Activated naive CD8-positive, alpha-beta T cell treated with anti-CD3 and anti-CD28 coated beads, Interleukin-2, amount 50 U/mL, for 24 hours (primary cell): ENCODE measurements around the gene FOXO3B.
A peak's percentile ranks its signal among the peaks of the same experiment; 100 is the strongest.
"Not testable (repeated sequence)": the region's sequence is repeated elsewhere in the genome, so short reads cannot be mapped to it uniquely, and the experiment has no call there.

Source experiments
- ATAC-seq: fragments of 150-1000 bp; cut with Tn5 transposase; one replicate; pipeline ENCODE4 v1.10.0; 2021
- DNase-seq: peaks from one replicate; pipeline ENCODE4 v3.0.0; 2021
- H3K27ac Mint-ChIP-seq: one replicate; pipeline ENCODE4 v1.8.0; 2021; ENCODE audit warnings: mild to moderate bottlenecking, mixed read lengths
- H3K27me3 Mint-ChIP-seq: one replicate; pipeline ENCODE4 v1.8.0; 2021; ENCODE audit warnings: mixed read lengths
- H3K36me3 Mint-ChIP-seq: one replicate; pipeline ENCODE4 v1.8.0; 2021; ENCODE audit warnings: low read depth, mixed read lengths
- H3K4me1 Mint-ChIP-seq: one replicate; pipeline ENCODE4 v1.8.0; 2021; ENCODE audit warnings: mixed read lengths
- H3K4me3 Mint-ChIP-seq: one replicate; pipeline ENCODE4 v1.8.0; 2021; ENCODE audit warnings: mild to moderate bottlenecking, moderate library complexity, mixed read lengths
- H3K9me3 Mint-ChIP-seq: one replicate; pipeline ENCODE4 v1.8.0; 2021; ENCODE audit warnings: mixed read lengths

The FOXO3B gene

GRCh38 chr17:18676928-18677327 is 5.2 kb downstream of the FOXO3B start:
- not testable (repeated sequence) for H3K4me1 Mint-ChIP-seq, H3K27ac Mint-ChIP-seq, H3K4me3 Mint-ChIP-seq, ATAC-seq, DNase-seq, H3K27me3 Mint-ChIP-seq
- Mint-ChIP-seq H3K36me3 (peaks cover 41% of the 10 kb centered on the region), H3K9me3 (peaks cover 14% of the 10 kb centered on the region)

- DNase-seq, ATAC-seq, H3K27ac Mint-ChIP-seq, H3K4me1 Mint-ChIP-seq, H3K4me3 Mint-ChIP-seq, H3K27me3 Mint-ChIP-seq: not testable (repeated sequence)
- H3K36me3 Mint-ChIP-seq: peaks cover 55% of the 10 kb centered on the region
- H3K9me3 Mint-ChIP-seq: peaks cover 19% of the 10 kb centered on the region
Observed at GRCh38 chr17:18672395-18673227, 9.5 kb downstream of the FOXO3B start.

- DNase-seq, H3K27ac Mint-ChIP-seq: not testable (repeated sequence)
Observed at GRCh38 chr17:18668625-18669024, 13.5 kb downstream of the FOXO3B start.

GRCh38 chr17:18667535-18667934 is 14.6 kb downstream of the FOXO3B start:
- H3K4me3 Mint-ChIP-seq, H3K27me3 Mint-ChIP-seq, H3K27ac Mint-ChIP-seq, ATAC-seq, H3K4me1 Mint-ChIP-seq, DNase-seq: not testable (repeated sequence)
- H3K36me3 Mint-ChIP-seq: peaks cover 39% of the 10 kb centered on the region
- peaks cover 26% of the 10 kb centered on the region for H3K9me3 Mint-ChIP-seq

More at GRCh38 chr17:18668625-18669024, 13.5 kb downstream of the FOXO3B start:
- H3K4me1 Mint-ChIP-seq, H3K27me3 Mint-ChIP-seq, H3K4me3 Mint-ChIP-seq, ATAC-seq: not testable (repeated sequence)
- H3K9me3 Mint-ChIP-seq: peaks cover 16% of the 10 kb centered on the region
- H3K36me3 Mint-ChIP-seq: peaks cover 38% of the 10 kb centered on the region

GRCh38 chr17:18666326-18666725 is 15.8 kb downstream of the FOXO3B start:
- not testable (repeated sequence) for DNase-seq, H3K4me1 Mint-ChIP-seq, H3K4me3 Mint-ChIP-seq, ATAC-seq, H3K27me3 Mint-ChIP-seq, H3K27ac Mint-ChIP-seq
- Mint-ChIP-seq H3K9me3 (peaks cover 33% of the 10 kb centered on the region), H3K36me3 (peaks cover 38% of the 10 kb centered on the region)

- not testable (repeated sequence) for H3K4me1 Mint-ChIP-seq, H3K4me3 Mint-ChIP-seq, H3K27ac Mint-ChIP-seq, DNase-seq, H3K27me3 Mint-ChIP-seq, ATAC-seq
- H3K9me3 Mint-ChIP-seq: peaks cover 29% of the 10 kb centered on the region
- peaks cover 15% of the 10 kb centered on the region for H3K36me3 Mint-ChIP-seq
Observed at GRCh38 chr17:18661924-18662624, 20.0 kb downstream of the FOXO3B start.

- ATAC-seq, H3K27me3 Mint-ChIP-seq, H3K36me3 Mint-ChIP-seq, H3K9me3 Mint-ChIP-seq, H3K4me1 Mint-ChIP-seq, H3K27ac Mint-ChIP-seq, DNase-seq, H3K4me3 Mint-ChIP-seq: not testable (repeated sequence)
Observed at GRCh38 chr17:18650094-18650493, 32.0 kb downstream of the FOXO3B start.

- not testable (repeated sequence) for H3K4me3 Mint-ChIP-seq, H3K36me3 Mint-ChIP-seq, DNase-seq, H3K27ac Mint-ChIP-seq, ATAC-seq, H3K4me1 Mint-ChIP-seq, H3K9me3 Mint-ChIP-seq, H3K27me3 Mint-ChIP-seq
Observed at GRCh38 chr17:18644291-18644690, 37.8 kb downstream of the FOXO3B start, which contains the start of gene TBC1D28. Gene TBC1D28, minus strand, starts transcription at chr17:18644391. Its CDS starts 3,039 bp downstream, at chr17:18641352.

- not testable (repeated sequence) for H3K27me3 Mint-ChIP-seq, H3K27ac Mint-ChIP-seq, H3K36me3 Mint-ChIP-seq, DNase-seq, H3K9me3 Mint-ChIP-seq, H3K4me1 Mint-ChIP-seq, H3K4me3 Mint-ChIP-seq, ATAC-seq
Observed at GRCh38 chr17:18643124-18643523, 39.0 kb downstream of the FOXO3B start.

GRCh38 chr17:18638357-18638756 is 43.8 kb downstream of the FOXO3B start:
- ATAC-seq, H3K27ac Mint-ChIP-seq, H3K4me3 Mint-ChIP-seq, H3K36me3 Mint-ChIP-seq, H3K4me1 Mint-ChIP-seq, H3K9me3 Mint-ChIP-seq, DNase-seq: not testable (repeated sequence)
- H3K27me3 Mint-ChIP-seq: peaks cover 11% of the 10 kb centered on the region

GRCh38 chr17:18636237-18636636 is 45.9 kb downstream of the FOXO3B start:
- H3K27ac Mint-ChIP-seq, H3K4me1 Mint-ChIP-seq, H3K36me3 Mint-ChIP-seq, ATAC-seq, DNase-seq, H3K4me3 Mint-ChIP-seq, H3K9me3 Mint-ChIP-seq: not testable (repeated sequence)
- peaks cover 11% of the 10 kb centered on the region for H3K27me3 Mint-ChIP-seq

GRCh38 chr17:18635773-18636172 is 46.3 kb downstream of the FOXO3B start:
- not testable (repeated sequence) for H3K4me3 Mint-ChIP-seq, DNase-seq, H3K27ac Mint-ChIP-seq, H3K9me3 Mint-ChIP-seq, H3K4me1 Mint-ChIP-seq, ATAC-seq, H3K36me3 Mint-ChIP-seq
- H3K27me3 Mint-ChIP-seq: peaks cover 11% of the 10 kb centered on the region

GRCh38 chr17:18634550-18635263 is 47.4 kb downstream of the FOXO3B start:
- peak; percentile 4 for DNase-seq
- H3K4me3 Mint-ChIP-seq: peak overlapping the region; percentile 68
- not testable (repeated sequence) for ATAC-seq, H3K9me3 Mint-ChIP-seq, H3K4me1 Mint-ChIP-seq, H3K36me3 Mint-ChIP-seq, H3K27ac Mint-ChIP-seq
- peaks cover 11% of the 10 kb centered on the region for H3K27me3 Mint-ChIP-seq
